Panc1 (cell line): Measurements from ENCODE around the gene CHCHD3.

Experiments used
- POLR2AphosphoS5 ChIP-seq: IDR thresholded peaks from 2 replicates; pipeline ENCODE4 v1.6.1; 2012; ENCODE audit warnings: mild to moderate bottlenecking, low read depth, low read length, moderate library complexity
- TCF7L2 ChIP-seq: IDR thresholded peaks from 2 replicates; pipeline ENCODE4 v1.6.1; 2011; ENCODE audit warnings: mild to moderate bottlenecking, low read depth, low read length, inconsistent platforms
- TF ChIP-seq, protein P1 (sequence below): fragments of 450-650 bp; IDR thresholded peaks from 2 replicates; pipeline ENCODE4 v1.5.1; 2017; ENCODE audit warnings: mild to moderate bottlenecking
- TF ChIP-seq, protein P2 (sequence below), 2 experiments: IDR thresholded peaks; 2 replicates each; pipeline ENCODE4 v1.6.1; 2011 to 2012; ENCODE audit warnings: low read depth in 2 of 2, control low read depth in 1 of 2, low read length in 1 of 2, mild to moderate bottlenecking in 1 of 2, moderate library complexity in 1 of 2; ENCODE audit not compliant: insufficient read depth in 1 of 2

- TF ChIP-seq, protein P1, sequence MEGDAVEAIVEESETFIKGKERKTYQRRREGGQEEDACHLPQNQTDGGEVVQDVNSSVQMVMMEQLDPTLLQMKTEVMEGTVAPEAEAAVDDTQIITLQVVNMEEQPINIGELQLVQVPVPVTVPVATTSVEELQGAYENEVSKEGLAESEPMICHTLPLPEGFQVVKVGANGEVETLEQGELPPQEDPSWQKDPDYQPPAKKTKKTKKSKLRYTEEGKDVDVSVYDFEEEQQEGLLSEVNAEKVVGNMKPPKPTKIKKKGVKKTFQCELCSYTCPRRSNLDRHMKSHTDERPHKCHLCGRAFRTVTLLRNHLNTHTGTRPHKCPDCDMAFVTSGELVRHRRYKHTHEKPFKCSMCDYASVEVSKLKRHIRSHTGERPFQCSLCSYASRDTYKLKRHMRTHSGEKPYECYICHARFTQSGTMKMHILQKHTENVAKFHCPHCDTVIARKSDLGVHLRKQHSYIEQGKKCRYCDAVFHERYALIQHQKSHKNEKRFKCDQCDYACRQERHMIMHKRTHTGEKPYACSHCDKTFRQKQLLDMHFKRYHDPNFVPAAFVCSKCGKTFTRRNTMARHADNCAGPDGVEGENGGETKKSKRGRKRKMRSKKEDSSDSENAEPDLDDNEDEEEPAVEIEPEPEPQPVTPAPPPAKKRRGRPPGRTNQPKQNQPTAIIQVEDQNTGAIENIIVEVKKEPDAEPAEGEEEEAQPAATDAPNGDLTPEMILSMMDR: no peak
- TF ChIP-seq, protein P2, sequence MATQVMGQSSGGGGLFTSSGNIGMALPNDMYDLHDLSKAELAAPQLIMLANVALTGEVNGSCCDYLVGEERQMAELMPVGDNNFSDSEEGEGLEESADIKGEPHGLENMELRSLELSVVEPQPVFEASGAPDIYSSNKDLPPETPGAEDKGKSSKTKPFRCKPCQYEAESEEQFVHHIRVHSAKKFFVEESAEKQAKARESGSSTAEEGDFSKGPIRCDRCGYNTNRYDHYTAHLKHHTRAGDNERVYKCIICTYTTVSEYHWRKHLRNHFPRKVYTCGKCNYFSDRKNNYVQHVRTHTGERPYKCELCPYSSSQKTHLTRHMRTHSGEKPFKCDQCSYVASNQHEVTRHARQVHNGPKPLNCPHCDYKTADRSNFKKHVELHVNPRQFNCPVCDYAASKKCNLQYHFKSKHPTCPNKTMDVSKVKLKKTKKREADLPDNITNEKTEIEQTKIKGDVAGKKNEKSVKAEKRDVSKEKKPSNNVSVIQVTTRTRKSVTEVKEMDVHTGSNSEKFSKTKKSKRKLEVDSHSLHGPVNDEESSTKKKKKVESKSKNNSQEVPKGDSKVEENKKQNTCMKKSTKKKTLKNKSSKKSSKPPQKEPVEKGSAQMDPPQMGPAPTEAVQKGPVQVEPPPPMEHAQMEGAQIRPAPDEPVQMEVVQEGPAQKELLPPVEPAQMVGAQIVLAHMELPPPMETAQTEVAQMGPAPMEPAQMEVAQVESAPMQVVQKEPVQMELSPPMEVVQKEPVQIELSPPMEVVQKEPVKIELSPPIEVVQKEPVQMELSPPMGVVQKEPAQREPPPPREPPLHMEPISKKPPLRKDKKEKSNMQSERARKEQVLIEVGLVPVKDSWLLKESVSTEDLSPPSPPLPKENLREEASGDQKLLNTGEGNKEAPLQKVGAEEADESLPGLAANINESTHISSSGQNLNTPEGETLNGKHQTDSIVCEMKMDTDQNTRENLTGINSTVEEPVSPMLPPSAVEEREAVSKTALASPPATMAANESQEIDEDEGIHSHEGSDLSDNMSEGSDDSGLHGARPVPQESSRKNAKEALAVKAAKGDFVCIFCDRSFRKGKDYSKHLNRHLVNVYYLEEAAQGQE (IDR thresholded peaks at IDR 0.05; ENCODE audit: insufficient read depth in 1 of 2, low read depth in 2 of 2, low read length in 1 of 2): no peak
- TF ChIP-seq POLR2AphosphoS5 (no peak), TCF7L2 (no peak)
Observed at GRCh38 chr7:133070562-133070961, 11.3 kb downstream of the CHCHD3 start.
